ENCODE results near the gene SERPINB2.

Gene SERPINB2

DNA sequence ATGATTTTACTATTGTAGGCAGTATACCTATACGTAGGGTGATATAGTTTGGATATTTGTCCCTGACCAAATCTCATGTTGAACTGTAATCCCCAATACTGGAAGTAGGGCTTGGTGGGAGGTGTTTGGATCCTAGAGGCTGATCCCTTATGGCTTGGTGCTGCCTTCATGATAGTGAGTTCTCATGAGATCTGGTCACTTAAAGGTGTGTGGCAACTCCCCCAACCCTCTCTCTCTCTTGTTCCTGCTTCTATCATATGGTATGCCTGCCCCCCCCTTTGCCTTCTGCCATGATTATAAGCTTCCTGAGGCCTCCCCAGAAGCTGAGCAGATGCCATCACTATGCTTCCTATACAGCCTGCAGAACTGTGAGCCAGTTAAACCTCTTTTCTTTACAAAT is 18.6 kb downstream of the SERPINB2 start:
- TF ChIP-seq CEBPB (IDR thresholded peaks at IDR 0.05) (no peak), CREB1 (IDR thresholded peaks at IDR 0.05; ENCODE audit: low read depth) (no peak), TCF12 (IDR thresholded peaks at IDR 0.05; ENCODE audit: low read depth) (no peak), EP300 (IDR thresholded peaks at IDR 0.05; ENCODE audit: borderline replicate concordance) (no peak), RAD21 (IDR thresholded peaks at IDR 0.05; ENCODE audit: low read depth) (no peak), FOXM1 (IDR thresholded peaks at IDR 0.05; ENCODE audit: borderline replicate concordance, low read depth) (no peak), YY1 (IDR thresholded peaks at IDR 0.05; ENCODE audit: low read depth) (no peak), NFIC (IDR thresholded peaks at IDR 0.05) (no peak), TEAD4 (IDR thresholded peaks at IDR 0.05) (no peak), EGR1 (IDR thresholded peaks at IDR 0.05) (no peak)
- TF ChIP-seq, protein P1, sequence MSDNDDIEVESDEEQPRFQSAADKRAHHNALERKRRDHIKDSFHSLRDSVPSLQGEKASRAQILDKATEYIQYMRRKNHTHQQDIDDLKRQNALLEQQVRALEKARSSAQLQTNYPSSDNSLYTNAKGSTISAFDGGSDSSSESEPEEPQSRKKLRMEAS (IDR thresholded peaks at IDR 0.05): no peak
- TF ChIP-seq, protein P2, sequence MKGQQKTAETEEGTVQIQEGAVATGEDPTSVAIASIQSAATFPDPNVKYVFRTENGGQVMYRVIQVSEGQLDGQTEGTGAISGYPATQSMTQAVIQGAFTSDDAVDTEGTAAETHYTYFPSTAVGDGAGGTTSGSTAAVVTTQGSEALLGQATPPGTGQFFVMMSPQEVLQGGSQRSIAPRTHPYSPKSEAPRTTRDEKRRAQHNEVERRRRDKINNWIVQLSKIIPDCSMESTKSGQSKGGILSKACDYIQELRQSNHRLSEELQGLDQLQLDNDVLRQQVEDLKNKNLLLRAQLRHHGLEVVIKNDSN (IDR thresholded peaks at IDR 0.05): no peak
- TF ChIP-seq, protein P3, sequence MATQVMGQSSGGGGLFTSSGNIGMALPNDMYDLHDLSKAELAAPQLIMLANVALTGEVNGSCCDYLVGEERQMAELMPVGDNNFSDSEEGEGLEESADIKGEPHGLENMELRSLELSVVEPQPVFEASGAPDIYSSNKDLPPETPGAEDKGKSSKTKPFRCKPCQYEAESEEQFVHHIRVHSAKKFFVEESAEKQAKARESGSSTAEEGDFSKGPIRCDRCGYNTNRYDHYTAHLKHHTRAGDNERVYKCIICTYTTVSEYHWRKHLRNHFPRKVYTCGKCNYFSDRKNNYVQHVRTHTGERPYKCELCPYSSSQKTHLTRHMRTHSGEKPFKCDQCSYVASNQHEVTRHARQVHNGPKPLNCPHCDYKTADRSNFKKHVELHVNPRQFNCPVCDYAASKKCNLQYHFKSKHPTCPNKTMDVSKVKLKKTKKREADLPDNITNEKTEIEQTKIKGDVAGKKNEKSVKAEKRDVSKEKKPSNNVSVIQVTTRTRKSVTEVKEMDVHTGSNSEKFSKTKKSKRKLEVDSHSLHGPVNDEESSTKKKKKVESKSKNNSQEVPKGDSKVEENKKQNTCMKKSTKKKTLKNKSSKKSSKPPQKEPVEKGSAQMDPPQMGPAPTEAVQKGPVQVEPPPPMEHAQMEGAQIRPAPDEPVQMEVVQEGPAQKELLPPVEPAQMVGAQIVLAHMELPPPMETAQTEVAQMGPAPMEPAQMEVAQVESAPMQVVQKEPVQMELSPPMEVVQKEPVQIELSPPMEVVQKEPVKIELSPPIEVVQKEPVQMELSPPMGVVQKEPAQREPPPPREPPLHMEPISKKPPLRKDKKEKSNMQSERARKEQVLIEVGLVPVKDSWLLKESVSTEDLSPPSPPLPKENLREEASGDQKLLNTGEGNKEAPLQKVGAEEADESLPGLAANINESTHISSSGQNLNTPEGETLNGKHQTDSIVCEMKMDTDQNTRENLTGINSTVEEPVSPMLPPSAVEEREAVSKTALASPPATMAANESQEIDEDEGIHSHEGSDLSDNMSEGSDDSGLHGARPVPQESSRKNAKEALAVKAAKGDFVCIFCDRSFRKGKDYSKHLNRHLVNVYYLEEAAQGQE (IDR thresholded peaks at IDR 0.05; ENCODE audit: low read depth): no peak

DNA sequence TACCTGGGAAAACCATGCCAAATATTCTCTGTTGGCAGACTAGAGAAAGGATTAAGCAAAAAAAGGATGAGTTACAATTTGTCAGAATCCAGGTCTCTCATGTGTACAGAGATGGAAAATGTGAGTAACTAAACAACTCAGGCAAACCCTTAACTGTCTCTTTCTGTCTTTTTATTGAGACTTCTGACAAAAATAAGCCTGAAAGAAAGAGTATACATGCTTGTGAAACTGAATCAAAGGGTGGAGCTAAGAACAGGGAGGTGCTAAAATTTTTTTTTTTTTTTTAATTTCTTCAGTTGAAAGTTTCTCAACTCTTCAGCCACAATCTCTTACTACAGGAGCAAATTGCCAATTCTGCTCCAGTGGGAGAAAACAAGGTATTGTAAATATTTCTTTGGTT is 20.2 kb downstream of the SERPINB2 start, which contains the start of gene SERPINB10:
TSS of gene SERPINB10 (plus strand) at position 295 of the 400 bp plus-strand sequence. CDS start 7,553 bp downstream, outside the sequence.
- TF ChIP-seq RAD21 (IDR thresholded peaks at IDR 0.05; ENCODE audit: low read depth) (no peak), TCF12 (IDR thresholded peaks at IDR 0.05; ENCODE audit: low read depth) (no peak), ZBTB7A (IDR thresholded peaks at IDR 0.05; ENCODE audit: low read depth) (no peak), EP300 (IDR thresholded peaks at IDR 0.05; ENCODE audit: borderline replicate concordance) (no peak), EGR1 (IDR thresholded peaks at IDR 0.05) (no peak)
- TF ChIP-seq, protein P1 (IDR thresholded peaks at IDR 0.05): no peak

DNA sequence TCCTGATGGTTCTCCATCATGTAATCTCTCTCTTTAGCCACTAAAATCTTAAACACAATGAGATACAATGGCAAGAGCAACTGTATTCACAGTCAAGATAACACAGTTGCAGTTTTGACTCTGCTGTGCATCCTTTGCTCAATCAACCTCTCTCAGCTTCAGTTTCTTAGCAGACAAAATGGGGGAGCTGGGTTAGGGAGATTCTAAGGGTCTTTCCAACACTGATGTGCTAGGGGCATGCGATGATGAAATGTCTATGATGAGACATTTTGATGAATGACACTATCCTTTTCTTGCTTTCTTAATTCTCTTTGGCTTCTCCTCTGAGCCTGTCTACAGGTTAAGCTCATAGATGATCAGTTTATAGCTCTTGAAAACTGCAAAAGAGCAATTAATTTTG is 21.4 kb downstream of the SERPINB2 start:
- no peak for TF ChIP-seq TAF1 (IDR thresholded peaks at IDR 0.05; ENCODE audit: low read depth)

DNA sequence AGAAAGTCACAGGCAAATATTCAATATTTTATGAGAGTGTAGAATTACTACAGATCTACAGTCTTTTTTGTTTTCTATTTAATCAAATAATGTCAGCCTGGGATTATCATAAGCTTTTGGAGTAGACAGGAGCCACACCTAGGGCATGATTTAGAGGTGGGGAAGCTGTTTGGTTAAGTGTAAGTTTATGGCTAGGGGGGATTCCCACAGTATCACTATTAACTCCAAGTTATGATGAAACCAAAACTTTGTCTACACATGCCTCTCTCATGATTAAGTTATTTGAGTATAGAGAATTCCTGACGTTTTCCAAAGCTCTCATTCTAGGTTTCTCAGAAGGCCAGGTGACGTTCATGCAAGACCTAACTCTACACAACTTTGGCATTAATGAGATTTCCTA is 22.4 kb downstream of the SERPINB2 start:
- no peak for TF ChIP-seq ZBTB7A (IDR thresholded peaks at IDR 0.05; ENCODE audit: low read depth)
- TF ChIP-seq CREB1 (IDR thresholded peaks at IDR 0.05; ENCODE audit: low read depth): no peak
- no peak for TF ChIP-seq CEBPB (IDR thresholded peaks at IDR 0.05)
- no peak for TF ChIP-seq TCF12 (IDR thresholded peaks at IDR 0.05; ENCODE audit: low read depth)
- no peak for TF ChIP-seq RAD21 (IDR thresholded peaks at IDR 0.05; ENCODE audit: low read depth)
- no peak for TF ChIP-seq NFIC (IDR thresholded peaks at IDR 0.05)
- TF ChIP-seq, protein P1 (IDR thresholded peaks at IDR 0.05): no peak
- no peak for TF ChIP-seq FOXM1 (IDR thresholded peaks at IDR 0.05; ENCODE audit: borderline replicate concordance, low read depth)
- TF ChIP-seq YY1 (IDR thresholded peaks at IDR 0.05; ENCODE audit: low read depth): no peak
- TF ChIP-seq EP300 (IDR thresholded peaks at IDR 0.05; ENCODE audit: borderline replicate concordance): no peak
- TF ChIP-seq, protein P3 (IDR thresholded peaks at IDR 0.05; ENCODE audit: low read depth): no peak
- TF ChIP-seq TAF1 (IDR thresholded peaks at IDR 0.05; ENCODE audit: low read depth): no peak
- TF ChIP-seq, protein P2 (IDR thresholded peaks at IDR 0.05): no peak
- no peak for TF ChIP-seq EGR1 (IDR thresholded peaks at IDR 0.05)
- TF ChIP-seq TEAD4 (IDR thresholded peaks at IDR 0.05): no peak

DNA sequence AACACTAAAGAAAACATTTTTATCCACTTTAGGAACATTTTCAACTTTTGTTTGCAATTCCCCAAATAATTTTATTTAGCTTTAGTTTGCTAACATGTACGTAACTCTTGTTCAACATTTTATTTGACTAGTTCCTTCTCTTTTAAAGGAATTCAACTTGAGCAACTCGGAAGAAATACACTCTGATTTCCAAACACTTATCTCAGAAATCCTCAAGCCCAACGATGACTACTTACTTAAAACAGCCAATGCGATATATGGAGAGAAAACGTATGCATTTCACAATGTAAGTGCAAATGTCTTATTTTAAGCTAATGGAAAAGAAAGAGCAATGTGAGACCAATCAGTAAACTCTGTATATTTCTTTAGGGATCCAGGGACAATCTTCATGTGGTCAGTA is 30.3 kb downstream of the SERPINB2 start:
- TF ChIP-seq, protein P2 (IDR thresholded peaks at IDR 0.05): no peak
- TF ChIP-seq TEAD4 (IDR thresholded peaks at IDR 0.05) (no peak), FOXM1 (IDR thresholded peaks at IDR 0.05; ENCODE audit: borderline replicate concordance, low read depth) (no peak), RAD21 (IDR thresholded peaks at IDR 0.05; ENCODE audit: low read depth) (no peak), EGR1 (IDR thresholded peaks at IDR 0.05) (no peak), CEBPB (IDR thresholded peaks at IDR 0.05) (no peak), TAF1 (IDR thresholded peaks at IDR 0.05; ENCODE audit: low read depth) (no peak), TCF12 (IDR thresholded peaks at IDR 0.05; ENCODE audit: low read depth) (no peak), EP300 (IDR thresholded peaks at IDR 0.05; ENCODE audit: borderline replicate concordance) (no peak), CREB1 (IDR thresholded peaks at IDR 0.05; ENCODE audit: low read depth) (no peak), YY1 (IDR thresholded peaks at IDR 0.05; ENCODE audit: low read depth) (no peak), ZBTB7A (IDR thresholded peaks at IDR 0.05; ENCODE audit: low read depth) (no peak), NFIC (IDR thresholded peaks at IDR 0.05) (no peak)
- TF ChIP-seq, protein P3 (IDR thresholded peaks at IDR 0.05; ENCODE audit: low read depth): no peak
- TF ChIP-seq, protein P1 (IDR thresholded peaks at IDR 0.05): no peak
